Astrocyte (in vitro differentiated cells and primary cell): Measurements from ENCODE around the gene OS9. TPM values are rescaled to one million over a fixed set of nuclear protein-coding genes. Genes with fewer than 3 reads are reported as not detected.
A peak's percentile ranks its signal among the peaks of the same experiment; 100 is the strongest.

Experiments
- DNase-seq: peaks from one replicate; pipeline ENCODE4 v3.0.0-alpha.2; 2010; ENCODE audit warnings: low read depth
- FAIRE-seq: peaks from 2 replicates; lab custom pipeline; 2011; peaks lifted over from hg19 to GRCh38; lab: Jason Lieb, UNC
- H2AFZ ChIP-seq: 2 replicates; pipeline ENCODE4 v1.6.0; 2012; ENCODE audit warnings: low read depth, low read length, inconsistent platforms
- H3K27ac ChIP-seq: 2 replicates; pipeline ENCODE4 v1.5.1; 2011; ENCODE audit warnings: low read depth, low read length, inconsistent platforms
- H3K27me3 ChIP-seq: 2 replicates; pipeline ENCODE4 v1.6.0; 2011; ENCODE audit warnings: low read length, inconsistent platforms; ENCODE audit not compliant: insufficient read depth
- H3K36me3 ChIP-seq: 2 replicates; pipeline ENCODE4 v1.5.1; 2011; ENCODE audit warnings: low read length, inconsistent platforms; ENCODE audit not compliant: insufficient read depth
- H3K4me1 ChIP-seq: 2 replicates; pipeline ENCODE4 v1.5.1; 2011; ENCODE audit warnings: low read length, inconsistent platforms; ENCODE audit not compliant: insufficient read depth
- H3K4me2 ChIP-seq: 2 replicates; pipeline ENCODE4 v1.6.0; 2012; ENCODE audit warnings: low read length, inconsistent platforms
- H3K4me3 ChIP-seq: 2 replicates; pipeline ENCODE4 v1.5.1; 2011; ENCODE audit warnings: low read depth, mild to moderate bottlenecking, low read length, inconsistent platforms; ENCODE audit not compliant: insufficient read depth
- H3K79me2 ChIP-seq: 2 replicates; pipeline ENCODE4 v1.6.0; 2012; ENCODE audit warnings: mild to moderate bottlenecking, low read length, inconsistent platforms; ENCODE audit not compliant: insufficient read depth
- H3K9ac ChIP-seq: 2 replicates; pipeline ENCODE4 v1.6.0; 2012; ENCODE audit warnings: mild to moderate bottlenecking, low read length, inconsistent platforms
- H3K9me3 ChIP-seq: 2 replicates; pipeline ENCODE4 v1.5.1; 2012; ENCODE audit warnings: low read depth, mild to moderate bottlenecking, low read length, inconsistent platforms; ENCODE audit not compliant: insufficient read depth
- H4K20me1 ChIP-seq: 2 replicates; pipeline ENCODE4 v1.6.0; 2012; ENCODE audit warnings: low read length, inconsistent platforms; ENCODE audit not compliant: insufficient read depth
- H3K27ac Mint-ChIP-seq: one replicate; pipeline ENCODE4 v1.8.0; 2021; ENCODE audit warnings: mild to moderate bottlenecking, mixed read lengths; ENCODE audit not compliant: unreplicated experiment
- H3K27me3 Mint-ChIP-seq: one replicate; pipeline ENCODE4 v1.8.0; 2021; ENCODE audit warnings: low read depth, mixed read lengths; ENCODE audit not compliant: unreplicated experiment
- H3K36me3 Mint-ChIP-seq: one replicate; pipeline ENCODE4 v1.8.0; 2021; ENCODE audit warnings: low read depth, mixed read lengths; ENCODE audit not compliant: unreplicated experiment
- H3K4me1 Mint-ChIP-seq: one replicate; pipeline ENCODE4 v1.8.0; 2021; ENCODE audit warnings: low read depth, mixed read lengths; ENCODE audit not compliant: unreplicated experiment
- H3K4me3 Mint-ChIP-seq: one replicate; pipeline ENCODE4 v1.8.0; 2021; ENCODE audit warnings: mild to moderate bottlenecking, moderate library complexity, mixed read lengths; ENCODE audit not compliant: unreplicated experiment
- H3K9me3 Mint-ChIP-seq: one replicate; pipeline ENCODE4 v1.8.0; 2021; ENCODE audit warnings: mild to moderate bottlenecking, mixed read lengths; ENCODE audit not compliant: unreplicated experiment
- CTCF ChIP-seq: IDR thresholded peaks from 2 replicates; pipeline ENCODE4 v1.5.1; 2011; ENCODE audit warnings: low read depth, mild to moderate bottlenecking, inconsistent platforms, low read length, moderate library complexity; ENCODE audit not compliant: insufficient read depth
- EZH2 ChIP-seq: IDR thresholded peaks from 2 replicates; pipeline ENCODE4 v1.6.1; 2012; ENCODE audit warnings: mild to moderate bottlenecking, low read length, inconsistent platforms; ENCODE audit not compliant: insufficient read depth
- total RNA-seq: library from RNA; stranded (reverse); gene quantifications from 2 replicates; pipeline ENCODE4 v1.2.1, GENCODE V29; 2021

OS9 gene
- total RNA-seq, 1 donor from 2014 or later = 194 TPM

GRCh38 chr12:57761391-57761998 lies 67.6 kb downstream of the OS9 start:
- Mint-ChIP-seq H3K4me1 (peaks cover 6% of the 10 kb centered on the region), H3K27me3 (peaks cover 40% of the 10 kb centered on the region), H3K27ac (no peak overlapping the region), H3K9me3 (no peaks in the 10 kb centered on the region), H3K4me3 (no peak overlapping the region), H3K36me3 (peaks cover 19% of the 10 kb centered on the region)
- peaks cover 32% of the 10 kb centered on the region for H3K27me3 ChIP-seq
- peaks cover 19% of the 10 kb centered on the region for H3K4me1 ChIP-seq
- no peak overlapping the region for H3K9ac ChIP-seq
- no peak overlapping the region for H2AFZ ChIP-seq
- no peak overlapping the region for H3K4me3 ChIP-seq
- no peak overlapping the region for H3K27ac ChIP-seq
- H3K4me2 ChIP-seq = no peak overlapping the region
- FAIRE-seq (no peak), DNase-seq (no peak)
- peaks cover 13% of the 10 kb centered on the region for H4K20me1 ChIP-seq
- H3K9me3 ChIP-seq = no peaks in the 10 kb centered on the region
- no peaks in the 10 kb centered on the region for H3K36me3 ChIP-seq
- no peak for TF ChIP-seq EZH2
- no peak for TF ChIP-seq CTCF
- no peaks in the 10 kb centered on the region for H3K79me2 ChIP-seq

- H3K4me2 ChIP-seq = no peak overlapping the region
- H3K4me1 ChIP-seq = peaks cover 26% of the 10 kb centered on the region
- peaks cover 10% of the 10 kb centered on the region for H4K20me1 ChIP-seq
- no peak overlapping the region for H3K27ac Mint-ChIP-seq
- peaks cover 5% of the 10 kb centered on the region for H3K4me1 Mint-ChIP-seq
- no peak overlapping the region for H3K4me3 Mint-ChIP-seq
- no peak overlapping the region for H3K9ac ChIP-seq
- TF ChIP-seq CTCF (no peak), EZH2 (no peak)
- no peaks in the 10 kb centered on the region for H3K9me3 ChIP-seq
- DNase-seq = no peak
- H2AFZ ChIP-seq = no peak overlapping the region
- peaks cover 19% of the 10 kb centered on the region for H3K36me3 Mint-ChIP-seq
- no peaks in the 10 kb centered on the region for H3K36me3 ChIP-seq
- H3K9me3 Mint-ChIP-seq = no peaks in the 10 kb centered on the region
- H3K79me2 ChIP-seq = no peaks in the 10 kb centered on the region
- H3K27me3 Mint-ChIP-seq = peaks cover 49% of the 10 kb centered on the region
- no peak overlapping the region for H3K4me3 ChIP-seq
- no peak overlapping the region for H3K27ac ChIP-seq
- FAIRE-seq = no peak
- H3K27me3 ChIP-seq = peaks cover 36% of the 10 kb centered on the region
Observed at GRCh38 chr12:57762463-57762862, 68.5 kb downstream of the OS9 start.

- DNase-seq (no peak), FAIRE-seq (no peak)
- Histone ChIP-seq H3K4me3 (no peak overlapping the region), H3K79me2 (no peaks in the 10 kb centered on the region), H4K20me1 (peaks cover 10% of the 10 kb centered on the region), H3K4me1 (peaks cover 26% of the 10 kb centered on the region), H3K9me3 (no peaks in the 10 kb centered on the region), H2AFZ (no peak overlapping the region), H3K27me3 (peaks cover 36% of the 10 kb centered on the region), H3K9ac (no peak overlapping the region), H3K27ac (no peak overlapping the region), H3K4me2 (peak overlapping the region; percentile 80), H3K36me3 (no peaks in the 10 kb centered on the region)
- Mint-ChIP-seq H3K9me3 (no peaks in the 10 kb centered on the region), H3K4me3 (no peak overlapping the region), H3K27me3 (peaks cover 50% of the 10 kb centered on the region), H3K36me3 (peaks cover 19% of the 10 kb centered on the region), H3K27ac (peak overlapping the region; percentile 50), H3K4me1 (peaks cover 5% of the 10 kb centered on the region)
- TF ChIP-seq CTCF = no peak
- TF ChIP-seq EZH2 = no peak
Observed at GRCh38 chr12:57763881-57764661, 70.1 kb downstream of the OS9 start.
